ENCODE measurements around the gene SKA3. TPM values are rescaled to one million over a fixed set of nuclear protein-coding genes. Genes with fewer than 3 reads are reported as not detected.

SKA3 gene
- polyA plus RNA-seq, 1 of the 3 experiments (the other 2 are of a cell fraction), result 5.9 TPM

DNA sequence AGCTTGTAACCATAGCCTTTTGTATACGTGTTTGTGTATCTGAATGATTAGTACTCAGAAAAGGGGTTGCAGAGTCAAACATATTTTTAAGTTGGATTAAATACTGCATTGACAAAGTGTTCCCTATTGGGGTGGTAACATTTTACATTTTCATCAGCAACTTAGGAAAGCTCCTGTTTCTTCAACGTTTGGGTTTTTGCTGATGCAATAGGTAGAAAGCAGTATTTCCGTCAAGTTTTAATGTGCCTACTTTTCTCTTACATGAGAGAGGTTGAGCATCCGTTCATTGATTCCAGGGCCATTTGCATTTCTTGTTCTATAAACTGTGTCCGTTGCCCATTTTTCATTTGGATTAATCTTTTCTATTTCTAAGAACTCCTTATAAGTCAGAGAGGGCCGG lies 56.2 kb downstream of the SKA3 start (continued):
- TF ChIP-seq TCF12 (IDR thresholded peaks at IDR 0.05) (no peak), SMC3 (IDR thresholded peaks at IDR 0.05; ENCODE audit: low read depth, low read length) (no peak), TEAD4 (IDR thresholded peaks at IDR 0.05; ENCODE audit: borderline replicate concordance, insufficient read depth) (no peak), MXI1 (IDR thresholded peaks at IDR 0.05; ENCODE audit: low read depth, low read length) (no peak), GATA2 (CRISPR knock-in tag; IDR thresholded peaks at IDR 0.05) (no peak)

DNA sequence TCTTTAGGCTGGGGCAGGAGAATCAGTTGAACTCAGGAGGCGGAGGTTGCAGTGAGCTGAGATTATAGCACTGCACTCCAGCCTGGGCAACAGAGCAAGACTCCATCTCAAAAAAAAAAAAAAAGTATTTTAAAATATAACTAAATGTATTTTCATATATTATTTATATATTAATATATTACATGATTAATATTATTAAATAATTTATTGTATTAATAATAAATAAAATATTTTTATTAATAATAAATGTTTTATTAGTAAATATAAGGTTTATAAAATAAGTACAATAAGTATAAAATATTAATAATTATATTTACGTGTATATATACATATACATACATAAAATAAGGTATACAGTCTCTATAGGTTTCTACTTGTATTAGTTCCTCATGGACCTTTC lies 56.8 kb downstream of the SKA3 start:
- no peaks in the 10 kb centered on the region for H3K27me3 ChIP-seq (ENCODE audit: insufficient read depth)
- TF ChIP-seq ELF1 (IDR thresholded peaks at IDR 0.05), result no peak
- no peak for TF ChIP-seq NFIC (IDR thresholded peaks at IDR 0.05; ENCODE audit: borderline replicate concordance)
- no peak for TF ChIP-seq MXI1 (IDR thresholded peaks at IDR 0.05; ENCODE audit: low read depth, low read length)
- TF ChIP-seq, protein P1, sequence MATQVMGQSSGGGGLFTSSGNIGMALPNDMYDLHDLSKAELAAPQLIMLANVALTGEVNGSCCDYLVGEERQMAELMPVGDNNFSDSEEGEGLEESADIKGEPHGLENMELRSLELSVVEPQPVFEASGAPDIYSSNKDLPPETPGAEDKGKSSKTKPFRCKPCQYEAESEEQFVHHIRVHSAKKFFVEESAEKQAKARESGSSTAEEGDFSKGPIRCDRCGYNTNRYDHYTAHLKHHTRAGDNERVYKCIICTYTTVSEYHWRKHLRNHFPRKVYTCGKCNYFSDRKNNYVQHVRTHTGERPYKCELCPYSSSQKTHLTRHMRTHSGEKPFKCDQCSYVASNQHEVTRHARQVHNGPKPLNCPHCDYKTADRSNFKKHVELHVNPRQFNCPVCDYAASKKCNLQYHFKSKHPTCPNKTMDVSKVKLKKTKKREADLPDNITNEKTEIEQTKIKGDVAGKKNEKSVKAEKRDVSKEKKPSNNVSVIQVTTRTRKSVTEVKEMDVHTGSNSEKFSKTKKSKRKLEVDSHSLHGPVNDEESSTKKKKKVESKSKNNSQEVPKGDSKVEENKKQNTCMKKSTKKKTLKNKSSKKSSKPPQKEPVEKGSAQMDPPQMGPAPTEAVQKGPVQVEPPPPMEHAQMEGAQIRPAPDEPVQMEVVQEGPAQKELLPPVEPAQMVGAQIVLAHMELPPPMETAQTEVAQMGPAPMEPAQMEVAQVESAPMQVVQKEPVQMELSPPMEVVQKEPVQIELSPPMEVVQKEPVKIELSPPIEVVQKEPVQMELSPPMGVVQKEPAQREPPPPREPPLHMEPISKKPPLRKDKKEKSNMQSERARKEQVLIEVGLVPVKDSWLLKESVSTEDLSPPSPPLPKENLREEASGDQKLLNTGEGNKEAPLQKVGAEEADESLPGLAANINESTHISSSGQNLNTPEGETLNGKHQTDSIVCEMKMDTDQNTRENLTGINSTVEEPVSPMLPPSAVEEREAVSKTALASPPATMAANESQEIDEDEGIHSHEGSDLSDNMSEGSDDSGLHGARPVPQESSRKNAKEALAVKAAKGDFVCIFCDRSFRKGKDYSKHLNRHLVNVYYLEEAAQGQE (IDR thresholded peaks at IDR 0.05; ENCODE audit: low read depth, low read length), result no peak
- no peak for TF ChIP-seq FOXM1 (IDR thresholded peaks at IDR 0.05; ENCODE audit: low read depth)
- no peak for TF ChIP-seq CHD2 (IDR thresholded peaks at IDR 0.05; ENCODE audit: low read length, partially characterized antibody)
- TF ChIP-seq GATA2 (CRISPR knock-in tag; IDR thresholded peaks at IDR 0.05), result no peak
- no peak for TF ChIP-seq JUND (IDR thresholded peaks at IDR 0.05)
- no peak for TF ChIP-seq EZH2phosphoT487 (IDR thresholded peaks at IDR 0.05; ENCODE audit: borderline replicate concordance, low read depth)
- TF ChIP-seq RFX5 (IDR thresholded peaks at IDR 0.05; ENCODE audit: low read length), result no peak
- DNase-seq, result no peak
- no peaks in the 10 kb centered on the region for H3K79me2 ChIP-seq (ENCODE audit: insufficient read depth)
- no peak overlapping the region for H3K4me2 ChIP-seq
- CTCF ChIA-PET, result interaction anchor here (0.7 kb wide), 1 partner anchor 10 kb away, joined by 3 read pairs; no protein-coding TSS in a partner anchor
- no peaks in the 10 kb centered on the region for H3K9me2 ChIP-seq
- H2AFZ ChIP-seq (ENCODE audit: low read depth), result no peak overlapping the region
- POLR2A ChIA-PET, result no interaction called here
- no peaks in the 10 kb centered on the region for H3K36me3 ChIP-seq (replicated peaks in 1 of 2; ENCODE audit: control insufficient read depth in 1 of 2, insufficient read depth in 2 of 2, low read length in 1 of 2)
- H3F3A ChIP-seq (replicated peaks; ENCODE audit: insufficient read depth), result no peaks in the 10 kb centered on the region
- H3K9me3 ChIP-seq, result no peaks in the 10 kb centered on the region
- 91% methylated on average over 2 of the region's 2 CpGs for WGBS (ENCODE audit: low lambda C conversion rate)
- H3K27ac ChIP-seq (ENCODE audit: low read depth in 2 of 2, low read length in 1 of 2), result no peak overlapping the region
- no peak overlapping the region for H3K9ac ChIP-seq
- H3K4me3 ChIP-seq (ENCODE audit: low read depth in 2 of 2, low read length in 1 of 2), result no peak overlapping the region
- no peaks in the 10 kb centered on the region for H4K20me1 ChIP-seq (ENCODE audit: insufficient read depth)
- no peaks in the 10 kb centered on the region for H3K4me1 ChIP-seq (ENCODE audit: control insufficient read depth in 1 of 2, insufficient read depth in 2 of 2, low read depth in 1 of 2, low read length in 1 of 2)

DNA sequence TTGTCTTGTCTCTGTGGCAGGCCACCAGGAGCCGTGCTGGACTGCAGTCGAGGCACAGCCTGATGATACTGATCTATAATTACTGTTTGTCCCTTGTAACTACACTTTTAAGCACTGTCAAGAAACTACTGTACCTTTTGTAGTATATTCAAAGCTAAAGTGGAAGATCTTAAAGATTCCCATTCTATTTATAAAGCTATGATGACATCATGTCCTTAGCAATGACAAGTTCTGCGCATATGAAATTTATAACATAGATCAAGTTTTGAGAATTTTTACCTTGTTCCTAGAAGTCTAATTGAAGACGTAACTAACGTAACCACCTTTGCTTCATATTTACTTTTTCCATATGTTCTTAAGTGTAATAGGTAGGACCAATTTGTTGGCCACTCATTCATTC lies 58.2 kb downstream of the SKA3 start:
- Histone ChIP-seq H2AFZ (ENCODE audit: low read depth) (no peak overlapping the region; the same call in 1 of the 2 replicates), H3K9ac (no peak overlapping the region), H3K27me3 (ENCODE audit: insufficient read depth) (no peaks in the 10 kb centered on the region), H3K79me2 (ENCODE audit: insufficient read depth) (no peaks in the 10 kb centered on the region), H3K4me3 (ENCODE audit: low read depth in 2 of 2, low read length in 1 of 2) (no peak overlapping the region), H3F3A (replicated peaks; ENCODE audit: insufficient read depth) (no peaks in the 10 kb centered on the region), H3K4me1 (ENCODE audit: control insufficient read depth in 1 of 2, insufficient read depth in 2 of 2, low read depth in 1 of 2, low read length in 1 of 2) (no peaks in the 10 kb centered on the region), H3K27ac (ENCODE audit: low read depth in 2 of 2, low read length in 1 of 2) (no peak overlapping the region), H3K36me3 (replicated peaks in 1 of 2; ENCODE audit: control insufficient read depth in 1 of 2, insufficient read depth in 2 of 2, low read length in 1 of 2) (no peaks in the 10 kb centered on the region), H3K9me2 (no peaks in the 10 kb centered on the region), H4K20me1 (ENCODE audit: insufficient read depth) (no peaks in the 10 kb centered on the region), H3K4me2 (no peak overlapping the region), H3K9me3 (no peaks in the 10 kb centered on the region)
- CTCF ChIA-PET, result no interaction called here
- TF ChIP-seq, protein P2, sequence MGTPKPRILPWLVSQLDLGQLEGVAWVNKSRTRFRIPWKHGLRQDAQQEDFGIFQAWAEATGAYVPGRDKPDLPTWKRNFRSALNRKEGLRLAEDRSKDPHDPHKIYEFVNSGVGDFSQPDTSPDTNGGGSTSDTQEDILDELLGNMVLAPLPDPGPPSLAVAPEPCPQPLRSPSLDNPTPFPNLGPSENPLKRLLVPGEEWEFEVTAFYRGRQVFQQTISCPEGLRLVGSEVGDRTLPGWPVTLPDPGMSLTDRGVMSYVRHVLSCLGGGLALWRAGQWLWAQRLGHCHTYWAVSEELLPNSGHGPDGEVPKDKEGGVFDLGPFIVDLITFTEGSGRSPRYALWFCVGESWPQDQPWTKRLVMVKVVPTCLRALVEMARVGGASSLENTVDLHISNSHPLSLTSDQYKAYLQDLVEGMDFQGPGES (IDR thresholded peaks at IDR 0.05; ENCODE audit: low read depth, low read length), result no peak
- TF ChIP-seq GABPA (IDR thresholded peaks at IDR 0.05; ENCODE audit: low read depth) (no peak), SMC3 (IDR thresholded peaks at IDR 0.05; ENCODE audit: low read depth, low read length) (no peak), YY1 (IDR thresholded peaks at IDR 0.05; ENCODE audit: low read depth) (no peak)
- no peak for DNase-seq
- POLR2A ChIA-PET, result no interaction called here
- WGBS (ENCODE audit: low lambda C conversion rate), result 77% methylated on average over 5 of the region's 5 CpGs
